Keratinocyte (primary cell): ENCODE data around the gene KRTAP3-1.
"Not testable (repeated sequence)": the region's sequence is repeated elsewhere in the genome, so short reads cannot be mapped to it uniquely, and the experiment has no call there.

ENCODE experiments used
- EZH2 ChIP-seq: IDR thresholded peaks from one replicate; pipeline ENCODE4 v1.6.1; 2012; ENCODE audit warnings: inconsistent platforms, mild to moderate bottlenecking, low read length, moderate library complexity
- TF ChIP-seq, protein P1 (sequence below), 3 experiments: IDR thresholded peaks in 1 of 3; conservative IDR thresholded peaks in 1 of 3; optimal IDR thresholded peaks in 1 of 3; 2 replicates in 2 of 3; 3 replicates in 1 of 3; pipeline versions ENCODE3 to v1.5.1; 2011; ENCODE audit warnings: low read length in 3 of 3, mild to moderate bottlenecking in 3 of 3, moderate library complexity in 2 of 3, control low read depth in 1 of 3, inconsistent platforms in 1 of 3; ENCODE audit not compliant: insufficient read depth in 2 of 3; ENCODE audit errors: extremely low read depth in 1 of 3

DNA sequence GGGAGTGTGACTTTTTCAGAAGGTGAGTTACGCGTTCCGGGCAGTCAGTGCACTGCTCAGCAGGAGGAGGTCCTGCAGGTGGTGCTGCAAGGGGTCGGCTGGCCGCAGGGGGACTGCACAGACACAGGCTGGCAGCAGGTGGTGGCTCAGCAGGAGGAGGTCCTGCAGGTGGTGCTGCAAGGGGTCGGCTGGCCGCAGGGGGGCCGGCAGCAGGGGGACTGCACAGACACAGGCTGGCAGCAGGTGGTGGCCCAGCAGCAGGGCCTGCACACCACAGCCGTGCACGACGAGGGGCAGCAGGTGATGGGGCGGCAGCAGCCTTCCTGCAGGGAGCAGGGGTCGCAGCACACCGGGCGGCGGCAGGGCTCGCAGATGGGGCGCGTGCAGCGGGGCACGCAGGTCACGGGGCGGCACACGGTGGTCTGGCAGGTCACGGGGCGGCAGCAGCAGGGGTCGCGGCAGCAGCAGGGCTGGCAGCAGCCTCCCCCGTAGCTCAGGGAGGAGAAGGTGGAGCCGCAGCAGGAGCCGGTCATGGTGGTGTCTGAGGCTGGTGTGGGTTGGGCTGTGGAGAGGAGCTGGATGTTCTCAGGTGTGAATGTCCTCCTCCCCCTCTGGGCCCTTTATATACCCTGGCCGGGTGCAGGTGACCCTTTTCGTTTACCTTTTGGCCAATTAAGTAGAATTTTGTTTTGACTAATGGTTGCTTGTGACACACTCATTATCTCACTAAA, 38.0 kb upstream of the KRTAP3-1 start, which contains the start of gene KRTAP2-1:
- TF ChIP-seq, protein P1, sequence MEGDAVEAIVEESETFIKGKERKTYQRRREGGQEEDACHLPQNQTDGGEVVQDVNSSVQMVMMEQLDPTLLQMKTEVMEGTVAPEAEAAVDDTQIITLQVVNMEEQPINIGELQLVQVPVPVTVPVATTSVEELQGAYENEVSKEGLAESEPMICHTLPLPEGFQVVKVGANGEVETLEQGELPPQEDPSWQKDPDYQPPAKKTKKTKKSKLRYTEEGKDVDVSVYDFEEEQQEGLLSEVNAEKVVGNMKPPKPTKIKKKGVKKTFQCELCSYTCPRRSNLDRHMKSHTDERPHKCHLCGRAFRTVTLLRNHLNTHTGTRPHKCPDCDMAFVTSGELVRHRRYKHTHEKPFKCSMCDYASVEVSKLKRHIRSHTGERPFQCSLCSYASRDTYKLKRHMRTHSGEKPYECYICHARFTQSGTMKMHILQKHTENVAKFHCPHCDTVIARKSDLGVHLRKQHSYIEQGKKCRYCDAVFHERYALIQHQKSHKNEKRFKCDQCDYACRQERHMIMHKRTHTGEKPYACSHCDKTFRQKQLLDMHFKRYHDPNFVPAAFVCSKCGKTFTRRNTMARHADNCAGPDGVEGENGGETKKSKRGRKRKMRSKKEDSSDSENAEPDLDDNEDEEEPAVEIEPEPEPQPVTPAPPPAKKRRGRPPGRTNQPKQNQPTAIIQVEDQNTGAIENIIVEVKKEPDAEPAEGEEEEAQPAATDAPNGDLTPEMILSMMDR (optimal IDR thresholded peaks at IDR 0.05 in 1 of 3, IDR thresholded peaks at IDR 0.05 in 1 of 3, conservative IDR thresholded peaks at IDR 0.05 in 1 of 3; ENCODE audit: extremely low read depth in 1 of 3, insufficient read depth in 2 of 3, low read length in 3 of 3) = not testable (repeated sequence)
- not testable (repeated sequence) for TF ChIP-seq EZH2
